ENCODE results near the gene C3orf49.

The C3orf49 gene

DNA sequence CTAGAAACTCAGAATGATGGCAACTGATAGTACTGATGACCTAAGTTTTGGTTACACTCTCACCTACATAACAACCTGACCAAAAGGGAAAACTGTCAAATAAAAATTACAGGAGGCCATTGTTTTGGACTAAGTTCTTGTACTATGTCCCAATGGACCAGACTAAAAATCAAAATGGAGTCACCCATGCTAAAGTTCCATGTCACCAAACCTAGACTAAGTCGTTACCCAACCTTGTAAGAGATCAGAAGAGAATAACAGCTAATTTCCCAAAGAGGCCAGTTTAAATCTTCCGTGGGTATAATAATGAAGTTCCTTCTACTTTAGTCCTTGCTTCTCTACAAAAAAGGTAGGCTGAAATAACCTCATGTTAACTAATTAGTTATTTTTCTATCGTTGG is 32.2 kb downstream of the C3orf49 start:
- DNase-seq (ENCODE audit: low read depth), result no peak

DNA sequence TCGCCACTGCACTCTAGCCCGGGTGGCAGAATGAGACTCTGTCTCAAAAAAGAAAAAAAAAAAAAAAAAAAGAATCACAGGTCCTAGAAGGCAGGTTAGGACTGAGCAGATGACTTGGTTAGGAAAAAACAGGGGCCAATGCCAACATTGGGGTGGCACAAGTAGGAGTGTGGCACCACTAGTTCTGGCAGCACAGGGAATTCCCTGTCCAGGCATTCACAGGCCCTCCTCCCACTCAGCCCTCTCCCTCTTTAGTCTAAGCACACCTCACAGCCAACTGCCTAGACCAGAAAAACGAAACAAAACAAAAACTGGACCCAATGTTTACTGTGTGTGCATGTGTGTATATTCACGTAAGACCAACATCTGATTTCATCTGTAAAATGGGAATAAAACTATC is 34.0 kb downstream of the C3orf49 start:
- no peak for DNase-seq (ENCODE audit: low read depth)

DNA sequence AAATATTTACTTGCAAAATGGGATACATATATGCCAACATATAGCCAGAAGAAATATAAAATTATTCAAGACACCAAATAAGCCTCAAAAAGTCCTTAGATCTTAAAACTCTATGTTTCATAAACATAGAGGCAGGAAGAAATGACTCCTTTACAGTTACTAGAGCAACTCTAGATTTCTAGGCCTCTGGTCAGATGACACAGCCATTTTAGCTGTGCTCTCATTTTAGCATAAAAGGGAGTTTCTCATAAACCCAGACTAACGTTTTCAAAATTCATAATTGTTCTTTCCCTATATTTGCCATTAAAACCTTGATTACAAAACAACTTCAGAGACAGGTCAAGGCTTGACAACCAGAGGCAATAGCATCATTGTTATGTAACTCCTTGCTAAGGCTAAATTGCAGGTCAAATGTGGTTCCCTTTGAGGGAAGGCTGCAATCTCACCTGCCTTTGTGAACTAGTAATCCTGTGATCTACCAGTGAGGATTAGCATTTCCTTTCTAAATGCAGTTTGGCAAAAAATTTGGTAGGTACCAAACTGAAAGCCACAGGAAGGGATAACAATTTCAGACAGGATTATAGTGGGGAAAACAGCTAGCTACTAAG is 36.3 kb downstream of the C3orf49 start:
- no peak for DNase-seq (ENCODE audit: low read depth)

DNA sequence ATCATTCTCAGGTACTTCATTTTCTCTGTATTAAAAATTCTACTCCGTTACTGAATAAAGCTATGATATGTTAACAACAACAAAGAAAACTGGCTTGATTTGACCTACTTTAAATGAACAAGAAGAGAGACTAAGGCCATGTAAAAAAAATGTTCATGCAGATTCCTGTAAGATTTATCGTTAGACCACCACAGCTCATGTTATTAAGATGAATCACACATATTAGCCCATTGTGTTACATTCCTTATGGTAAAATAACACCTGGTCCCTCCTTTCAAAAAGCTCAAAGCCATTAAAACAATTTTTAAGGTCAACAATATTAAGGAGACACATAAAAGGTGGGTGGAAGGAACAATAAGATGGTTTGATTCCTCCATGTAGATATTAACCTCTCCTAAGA is 38.2 kb downstream of the C3orf49 start:
- DNase-seq (ENCODE audit: low read depth), result no peak

DNA sequence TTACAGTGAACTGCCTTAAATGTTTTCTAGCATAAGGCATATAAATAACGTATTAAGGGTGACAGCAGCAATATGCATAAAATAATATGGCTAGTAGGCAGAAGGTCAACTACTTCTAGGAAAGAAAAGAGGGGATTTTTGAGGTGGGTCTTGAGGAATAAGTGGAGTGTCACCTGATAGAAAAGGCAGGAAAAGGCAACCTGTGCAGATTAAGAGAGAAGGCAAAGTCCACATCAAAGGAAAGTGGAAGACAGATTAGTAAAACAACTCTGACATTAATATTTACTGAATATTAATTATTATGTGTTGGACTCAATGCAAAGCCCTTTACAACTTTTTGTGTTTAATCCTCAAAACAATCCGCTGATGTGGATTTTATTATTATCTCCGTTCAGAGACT is 41.7 kb downstream of the C3orf49 start:
- no peak for DNase-seq (ENCODE audit: low read depth)

DNA sequence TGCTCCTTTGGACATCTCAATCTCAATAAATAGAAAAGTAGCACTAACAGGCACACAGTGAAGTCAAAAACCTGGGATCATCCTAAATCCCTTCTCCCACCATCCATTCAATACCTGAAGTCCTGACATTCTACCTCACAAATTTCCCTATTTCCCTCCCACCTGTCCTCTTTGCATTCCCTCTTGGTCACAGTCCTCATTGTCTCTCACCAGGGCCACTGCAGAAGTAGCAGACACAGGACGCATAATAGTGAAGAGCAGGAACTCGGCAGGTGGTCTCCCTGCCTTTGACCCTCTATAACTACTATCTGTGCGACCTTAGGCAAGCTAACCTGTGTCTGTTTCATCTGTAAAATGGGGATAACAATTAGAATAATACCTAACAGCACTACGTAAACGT is 42.2 kb downstream of the C3orf49 start:
- DNase-seq (ENCODE audit: low read depth), result no peak

DNA sequence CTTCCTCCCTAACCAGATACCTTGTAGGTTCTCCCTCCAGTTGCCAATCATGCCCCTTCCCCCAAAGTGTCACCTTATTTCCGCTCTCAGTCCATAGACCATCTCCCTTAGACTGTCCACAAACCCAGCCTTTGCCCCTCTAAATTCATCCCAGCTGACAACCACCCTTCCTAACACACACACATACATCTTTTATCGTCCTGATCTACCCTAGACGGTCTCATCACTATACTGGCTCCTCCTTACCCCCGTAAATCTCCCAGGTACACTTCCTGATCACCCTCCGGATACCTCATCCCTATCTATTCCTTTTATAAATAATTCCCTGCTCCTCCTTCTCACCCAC is 43.7 kb downstream of the C3orf49 start:
- no peak for DNase-seq (ENCODE audit: low read depth)

DNA sequence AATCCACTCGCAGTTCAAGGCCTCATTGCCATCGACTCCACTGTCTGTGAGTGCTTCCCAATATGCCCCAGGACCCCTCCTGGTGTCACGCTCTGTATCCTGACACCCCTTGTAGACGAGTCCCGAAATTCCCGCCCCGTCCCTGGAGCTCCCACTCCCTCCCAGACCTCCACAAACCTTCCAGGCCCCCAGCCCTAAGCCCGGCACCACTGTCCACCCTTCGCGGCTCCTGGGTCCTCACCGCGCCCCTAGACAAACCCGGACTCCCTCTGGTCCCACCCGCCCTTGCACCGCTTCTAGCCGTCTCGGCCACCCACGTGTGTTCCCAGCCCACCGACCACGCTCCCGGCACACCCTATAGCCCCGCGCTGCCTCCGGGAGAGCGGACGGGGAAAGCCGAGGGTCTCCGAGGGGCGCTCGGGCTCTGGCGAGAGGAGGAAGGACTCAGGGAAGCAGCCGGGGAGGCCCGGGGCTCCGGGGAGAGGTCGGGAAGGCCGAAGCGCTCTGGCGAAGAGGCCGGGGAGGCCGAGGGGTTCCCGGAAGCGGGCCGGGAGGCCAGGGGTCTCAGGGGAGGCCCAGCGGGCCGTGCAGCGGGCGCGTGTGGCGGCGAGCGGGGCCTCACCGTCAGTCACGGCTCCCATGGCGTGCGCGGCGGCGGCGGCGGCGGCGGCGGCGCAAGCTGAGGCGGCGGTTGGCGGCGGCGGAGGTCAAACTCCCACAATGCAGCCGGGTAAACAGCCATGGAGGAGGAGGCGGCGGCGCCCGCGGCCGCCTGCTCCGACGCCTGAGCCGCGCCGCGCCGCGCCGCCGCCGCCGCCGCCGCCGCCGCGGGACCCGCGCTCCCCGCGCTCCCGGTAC is 44.3 kb downstream of the C3orf49 start, which contains the start of the genes ATXN7 and THOC7:
ATXN7 (plus strand) TSS at position 718 of the 858 bp plus-strand sequence. CDS start 48,732 bp downstream, outside the sequence.
THOC7 (minus strand) TSS at position 656 of the 858 bp plus-strand sequence; CDS start at position 641, 15 bp downstream.
- no peak for DNase-seq (ENCODE audit: low read depth)

DNA sequence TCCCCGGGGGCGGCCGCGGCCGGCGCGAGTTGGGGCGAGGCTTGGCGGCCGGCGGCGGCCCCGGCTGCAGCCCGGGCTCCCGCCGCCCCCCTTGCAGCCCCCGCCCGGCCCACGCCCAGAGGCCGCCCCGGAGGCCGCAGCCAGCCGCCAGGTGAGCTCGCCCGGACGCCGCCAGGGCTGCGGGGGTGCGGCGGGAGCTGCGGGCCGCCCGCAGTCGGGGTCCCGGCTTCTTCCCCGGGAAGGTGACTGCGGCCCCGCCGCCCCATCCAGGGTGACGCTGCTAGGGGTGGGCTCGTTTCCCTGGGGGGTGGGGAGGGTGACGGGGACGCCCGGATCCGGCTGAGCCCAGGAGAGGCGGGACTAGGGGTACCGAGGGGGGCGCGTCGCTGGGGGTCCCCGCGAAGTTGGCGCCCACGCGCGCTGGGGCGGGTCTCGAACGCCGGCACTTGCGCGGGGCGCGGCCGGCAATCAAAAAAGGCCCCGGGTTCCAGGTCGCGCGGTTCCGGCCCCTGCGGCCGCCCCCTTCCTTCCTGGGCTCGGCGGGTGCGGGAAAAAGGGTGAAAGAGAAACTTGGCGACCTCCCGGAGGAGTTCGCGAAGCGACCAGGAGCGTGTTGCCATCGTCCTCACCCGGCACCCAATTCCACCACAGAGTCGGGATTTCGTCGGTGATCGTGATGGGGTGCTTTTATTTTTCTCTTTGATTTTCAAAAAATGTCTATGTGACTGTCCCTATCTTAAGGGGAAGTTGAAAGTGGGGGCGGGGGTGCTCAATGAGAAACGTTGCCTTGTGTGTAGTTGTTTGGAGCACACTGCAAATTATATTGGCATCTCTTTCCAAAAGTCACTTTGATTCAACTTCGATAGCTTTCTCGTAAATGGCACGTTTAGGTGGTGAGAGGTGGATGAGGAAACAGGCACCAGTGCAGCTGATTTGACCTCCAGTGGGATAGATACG is 45.2 kb downstream of the C3orf49 start:
- no peak for DNase-seq (ENCODE audit: low read depth)

DNA sequence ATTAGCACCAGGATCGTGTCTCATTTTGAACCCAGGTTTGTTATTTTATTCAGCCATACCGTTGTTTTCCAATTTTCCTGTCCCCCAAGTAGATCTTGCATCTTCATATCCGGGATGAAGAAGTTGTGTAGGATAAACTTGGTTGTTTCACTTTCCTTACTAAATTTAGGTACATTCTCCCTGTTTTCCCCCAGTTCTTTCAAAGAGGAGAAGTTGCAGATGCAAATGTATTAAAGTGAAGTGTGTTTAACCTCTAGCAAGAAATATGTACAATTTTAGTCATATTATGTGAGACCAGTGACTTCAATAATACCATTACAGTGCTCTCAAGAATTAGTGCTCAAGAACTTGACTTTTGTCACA is 45.8 kb downstream of the C3orf49 start:
- DNase-seq (ENCODE audit: low read depth), result no peak

DNA sequence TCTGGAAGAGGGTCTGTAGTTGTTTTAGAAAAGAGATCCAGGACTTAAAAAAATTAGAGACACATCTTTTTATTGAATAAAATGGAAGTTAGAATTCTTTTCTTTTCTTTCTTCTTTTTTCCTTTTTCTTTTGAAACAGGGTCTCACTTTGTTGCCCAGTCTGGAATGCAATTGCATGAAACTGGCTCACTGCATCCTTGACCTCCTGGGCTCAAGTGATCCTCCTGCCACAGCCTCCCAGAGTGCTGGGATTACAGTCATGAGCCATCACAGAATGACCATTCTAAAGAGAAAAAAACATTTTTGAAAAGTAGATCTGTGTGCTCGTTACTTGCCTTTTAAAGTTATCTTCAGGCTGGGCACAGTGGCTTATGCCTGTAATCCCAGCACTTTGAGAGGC is 48.1 kb downstream of the C3orf49 start:
- DNase-seq (ENCODE audit: low read depth), result no peak

DNA sequence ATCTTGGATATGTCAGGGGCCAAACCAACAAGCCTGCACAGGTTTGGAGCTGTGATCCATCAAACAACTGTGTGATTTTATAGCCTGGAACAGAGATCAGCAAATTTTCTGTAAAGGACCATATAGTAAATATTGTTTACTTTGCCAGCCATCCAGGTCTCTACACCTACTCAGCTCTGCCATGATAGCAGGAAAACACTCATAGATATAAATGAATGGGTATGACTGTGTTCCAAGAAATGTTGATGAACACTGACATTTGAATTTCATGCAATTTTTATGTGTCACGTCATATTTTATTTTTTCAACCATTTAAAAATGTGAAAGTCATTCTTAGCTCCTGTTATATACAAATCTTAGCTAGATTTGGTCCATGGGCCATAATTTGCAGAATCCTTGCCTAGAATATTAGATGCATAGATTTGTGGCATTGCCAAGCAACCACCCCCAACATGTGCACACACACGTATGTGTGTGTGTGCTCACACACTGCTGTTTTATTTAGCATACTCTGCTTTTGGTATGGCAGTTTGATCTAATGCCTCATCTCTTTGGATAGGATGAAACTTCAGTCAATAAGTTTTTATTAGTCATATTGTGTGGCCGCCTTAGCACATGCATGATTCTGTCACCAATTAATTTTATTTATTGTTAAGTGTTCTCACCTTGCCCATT is 51.0 kb downstream of the C3orf49 start:
- no peak for DNase-seq (ENCODE audit: low read depth)

DNA sequence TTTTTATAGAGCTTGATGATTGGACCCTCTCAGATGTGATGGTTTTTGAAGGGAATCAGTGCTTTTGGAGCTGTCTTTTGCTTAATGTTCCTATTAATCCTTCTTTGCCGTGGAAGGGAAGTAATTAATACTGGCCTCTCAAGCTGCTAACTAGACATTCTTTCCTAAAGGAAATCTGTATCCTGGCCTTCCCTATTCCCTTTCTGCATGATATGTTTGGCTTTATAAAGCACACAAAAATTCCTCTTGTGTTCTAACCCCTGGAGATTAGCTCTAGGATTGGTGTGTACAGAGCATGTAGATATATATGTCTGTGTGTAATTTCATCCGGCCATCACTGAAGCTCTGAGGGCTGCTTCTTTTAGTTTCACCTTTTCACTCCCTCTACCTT is 51.5 kb downstream of the C3orf49 start:
- DNase-seq (ENCODE audit: low read depth), result no peak

DNA sequence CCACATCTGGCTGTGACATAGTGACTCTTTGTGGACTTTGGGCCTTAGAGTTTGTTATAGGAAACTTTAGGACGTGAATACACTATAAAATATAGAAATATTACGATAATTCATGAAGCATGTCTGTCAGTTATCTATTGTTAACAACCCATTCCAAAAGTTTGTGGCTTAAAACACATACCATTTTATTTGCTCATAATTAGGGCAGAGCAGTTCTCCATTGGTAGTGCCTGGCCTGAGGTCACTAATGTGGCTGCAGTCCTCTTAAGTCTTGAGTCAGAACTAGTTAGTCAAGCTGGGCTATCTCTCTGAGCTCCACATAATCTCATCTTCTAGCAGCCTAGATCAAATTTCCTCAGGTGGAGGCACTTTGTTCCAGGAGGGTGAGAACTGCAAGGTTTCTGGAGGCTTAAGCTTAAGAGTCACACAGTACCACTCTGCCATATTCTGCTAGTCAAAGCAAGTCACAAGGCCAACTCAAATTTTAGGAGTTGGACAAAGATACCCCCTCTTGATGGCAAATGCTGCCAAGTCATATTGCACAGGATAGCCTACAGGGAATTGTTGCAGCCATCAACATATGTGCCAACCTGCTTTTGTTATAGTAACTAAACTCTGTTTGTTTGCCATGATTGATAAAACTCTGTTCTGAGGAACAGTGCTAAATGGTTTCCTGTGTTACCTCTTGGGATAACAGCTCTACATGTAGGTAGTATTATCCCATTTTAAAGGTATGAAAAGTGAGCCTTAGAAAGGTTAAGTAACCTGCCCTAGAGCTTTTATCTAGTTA is 53.2 kb downstream of the C3orf49 start:
- no peak for DNase-seq (ENCODE audit: low read depth)

DNA sequence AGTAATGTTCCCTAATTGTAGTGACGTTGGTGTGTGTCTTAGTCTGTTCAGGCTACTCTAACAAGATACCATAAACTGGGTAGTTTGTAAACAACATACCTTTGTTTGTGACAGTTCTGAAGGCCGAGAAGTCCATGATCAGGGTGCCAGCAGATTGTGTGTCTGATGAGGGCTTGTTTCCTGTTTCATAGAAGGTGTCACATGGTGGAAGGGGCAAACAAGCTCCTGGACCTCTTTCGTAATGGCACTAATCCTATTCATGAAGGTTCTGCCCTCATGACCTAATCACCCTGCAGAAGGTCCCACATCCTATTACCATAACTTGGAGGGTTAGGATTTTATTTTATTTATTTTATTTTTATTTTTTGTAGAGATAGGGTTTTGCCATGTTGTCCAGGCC is 55.7 kb downstream of the C3orf49 start:
- no peak for DNase-seq (ENCODE audit: low read depth)

DNA sequence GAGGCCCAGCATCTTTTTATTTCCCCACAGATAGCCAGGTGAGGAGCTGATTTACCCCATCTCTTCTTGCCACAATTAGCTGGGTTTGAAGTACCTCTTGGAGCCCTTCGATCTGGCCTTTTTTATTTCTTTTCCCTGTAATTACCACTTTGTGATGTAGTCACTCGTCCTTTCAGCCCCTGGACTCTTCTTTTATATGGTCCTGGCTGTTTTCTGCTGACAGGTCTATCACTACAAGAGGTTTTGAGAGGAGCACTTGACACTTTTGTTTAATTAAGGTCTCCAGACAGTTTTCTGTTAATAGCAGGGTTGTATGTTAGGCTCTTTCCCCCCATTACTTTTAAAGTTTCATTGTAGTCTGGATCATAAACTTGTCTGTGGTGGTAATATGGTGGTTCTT is 56.4 kb downstream of the C3orf49 start:
- no peak for DNase-seq (ENCODE audit: low read depth)

DNA sequence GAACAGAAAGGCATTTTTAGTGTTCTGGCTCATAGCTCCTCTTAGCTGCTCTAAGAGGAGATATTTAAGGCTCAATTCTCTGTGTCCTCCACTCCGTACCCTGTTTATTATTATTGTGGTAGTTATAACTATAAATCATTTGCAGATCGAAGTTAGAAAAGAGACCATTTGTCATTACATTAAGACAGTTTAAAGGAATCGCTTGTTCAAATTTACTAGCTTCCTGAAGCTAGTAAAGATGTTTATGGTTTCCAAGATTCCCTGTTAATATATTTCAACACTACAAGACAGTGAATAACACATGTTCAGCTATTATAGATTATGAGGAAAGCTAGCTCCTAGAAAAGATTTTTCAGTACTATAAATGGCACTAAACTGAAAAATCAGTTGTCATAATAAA is 57.2 kb downstream of the C3orf49 start:
- DNase-seq (ENCODE audit: low read depth), result no peak

DNA sequence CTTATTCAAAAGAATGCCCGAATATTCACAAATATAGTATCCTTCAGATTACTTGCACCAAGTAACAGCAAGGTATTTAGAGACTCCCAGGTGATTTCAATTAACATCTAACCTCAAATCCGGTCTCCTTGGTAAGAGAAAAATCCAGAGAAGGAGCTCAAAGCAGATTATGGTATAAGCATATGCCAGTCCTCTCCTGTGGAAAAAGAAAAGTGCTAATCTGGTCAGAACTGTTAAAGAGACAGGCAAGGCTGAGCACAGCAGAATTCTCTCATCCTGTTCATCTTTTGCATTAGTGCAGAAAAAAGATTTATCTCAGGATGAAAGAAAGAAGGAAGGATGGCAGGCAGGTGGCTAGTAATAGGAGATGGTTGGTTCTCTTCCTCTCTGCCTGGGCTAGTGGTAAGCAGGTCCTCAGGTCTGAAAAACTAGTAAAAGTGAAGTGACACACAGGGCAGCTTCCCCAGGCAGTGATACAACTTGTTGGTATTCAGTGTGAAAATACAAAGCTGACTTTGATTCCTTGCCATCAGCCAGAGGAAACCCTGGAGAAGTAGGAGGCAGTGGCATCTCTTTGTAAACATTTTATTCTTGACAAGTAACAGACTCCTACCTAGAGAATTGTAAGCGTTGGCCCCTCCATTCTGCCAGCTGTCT is 58.8 kb downstream of the C3orf49 start:
- DNase-seq (ENCODE audit: low read depth), result no peak

DNA sequence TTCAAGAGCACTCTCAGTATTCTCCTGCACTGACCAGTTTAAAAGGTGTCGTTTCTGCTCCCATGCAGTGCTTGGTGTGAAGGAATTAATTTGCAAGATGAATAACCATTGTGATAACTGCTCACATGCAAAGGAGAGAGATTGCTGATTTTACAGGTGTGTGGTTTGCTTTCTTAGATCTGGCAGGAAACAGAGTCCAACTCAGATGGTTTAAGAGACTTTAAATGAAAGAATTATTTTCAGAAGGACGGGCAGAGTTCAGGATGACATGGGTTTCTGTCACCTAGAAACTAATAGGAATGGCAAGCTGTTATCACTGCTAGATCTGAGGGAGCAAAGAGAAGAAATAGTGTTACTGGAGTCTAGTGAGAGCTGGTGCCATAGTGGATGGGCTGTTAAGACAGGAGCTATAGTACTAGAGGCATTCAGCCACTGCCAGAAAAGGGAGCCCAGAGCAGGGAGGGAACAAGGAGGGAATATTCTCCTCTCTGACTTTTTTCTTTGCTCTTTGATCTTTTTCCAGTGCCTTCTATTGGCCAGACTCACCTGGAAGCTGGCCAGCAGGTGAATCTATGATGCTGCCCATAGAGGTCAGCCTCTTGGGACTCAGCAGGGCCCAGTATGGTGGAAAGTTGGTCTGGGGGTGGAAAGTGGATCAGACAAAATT is 59.4 kb downstream of the C3orf49 start:
- no peak for DNase-seq (ENCODE audit: low read depth)

DNA sequence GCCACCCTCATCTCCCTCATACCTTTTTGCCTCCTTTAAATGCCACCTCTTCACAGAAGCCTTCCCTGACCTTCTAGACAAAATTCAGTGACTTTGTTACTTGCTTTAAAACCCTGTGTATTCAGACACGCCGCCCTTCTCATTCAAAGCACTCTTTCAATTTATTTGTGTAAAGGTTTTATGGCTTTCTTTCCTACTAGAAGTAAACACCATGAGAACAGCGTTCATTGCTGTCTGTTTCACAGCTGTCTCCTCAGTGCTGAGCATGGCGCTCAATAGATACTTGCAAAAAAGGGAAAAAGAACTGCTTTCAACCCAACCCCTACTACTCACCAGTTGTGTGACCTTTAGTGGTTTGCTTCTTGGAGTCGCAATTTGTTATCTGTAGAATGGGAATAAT is 61.6 kb downstream of the C3orf49 start:
- no peak for DNase-seq (ENCODE audit: low read depth)
